Activated naive CD4-positive, alpha-beta T cell treated with Interleukin-2 at 50 U/mL for 16 hours (primary cell): ENCODE results near the gene BCL2A1.
A peak's percentile ranks its signal among the peaks of the same experiment; 100 is the strongest.
"Not testable (repeated sequence)": the region's sequence is repeated elsewhere in the genome, so short reads cannot be mapped to it uniquely, and the experiment has no call there.

Experiments
- DNase-seq: peaks from one replicate; pipeline ENCODE4 v3.0.0-alpha.2; 2020

Gene BCL2A1

GRCh38 chr15:79956354-79956939, 14.5 kb downstream of the BCL2A1 start:
- DNase-seq = no peak

GRCh38 chr15:79954661-79955060, 16.3 kb downstream of the BCL2A1 start:
- DNase-seq = no peak

GRCh38 chr15:79953951-79954444, 17.0 kb downstream of the BCL2A1 start:
- DNase-seq = no peak

- no peak for DNase-seq
Observed at GRCh38 chr15:79952329-79952728, 18.7 kb downstream of the BCL2A1 start.

GRCh38 chr15:79950247-79950646, 20.7 kb downstream of the BCL2A1 start:
- no peak for DNase-seq

GRCh38 chr15:79948761-79949160, 22.2 kb downstream of the BCL2A1 start:
- no peak for DNase-seq

GRCh38 chr15:79948095-79948695, 22.8 kb downstream of the BCL2A1 start:
- no peak for DNase-seq

- no peak for DNase-seq
Observed at GRCh38 chr15:79947009-79947408, 24.0 kb downstream of the BCL2A1 start.

- no peak for DNase-seq
Observed at GRCh38 chr15:79944622-79945021, 26.4 kb downstream of the BCL2A1 start.

GRCh38 chr15:79943820-79944219, 27.2 kb downstream of the BCL2A1 start:
- no peak for DNase-seq

- no peak for DNase-seq
Observed at GRCh38 chr15:79942741-79943481, 28.1 kb downstream of the BCL2A1 start.

- no peak for DNase-seq
Observed at GRCh38 chr15:79939399-79939798, 31.6 kb downstream of the BCL2A1 start.

- no peak for DNase-seq
Observed at GRCh38 chr15:79938143-79938542, 32.9 kb downstream of the BCL2A1 start.

- DNase-seq = not testable (repeated sequence)
Observed at GRCh38 chr15:79935556-79936201, 35.3 kb downstream of the BCL2A1 start.

- no peak for DNase-seq
Observed at GRCh38 chr15:79933231-79933630, 37.8 kb downstream of the BCL2A1 start.

GRCh38 chr15:79932447-79932846, 38.5 kb downstream of the BCL2A1 start:
- no peak for DNase-seq

- DNase-seq = no peak
Observed at GRCh38 chr15:79930516-79930915, 40.5 kb downstream of the BCL2A1 start.

- DNase-seq = no peak
Observed at GRCh38 chr15:79929412-79929811, 41.6 kb downstream of the BCL2A1 start.

GRCh38 chr15:79926116-79926515, 44.9 kb downstream of the BCL2A1 start:
- DNase-seq = not testable (repeated sequence)

- DNase-seq = no peak
Observed at GRCh38 chr15:79924379-79924778, 46.6 kb downstream of the BCL2A1 start.

- peak; percentile 99 for DNase-seq
Observed at GRCh38 chr15:79923515-79924169, 47.4 kb downstream of the BCL2A1 start.

GRCh38 chr15:79923079-79923514, 47.9 kb downstream of the BCL2A1 start:
- peak; percentile 75 for DNase-seq

GRCh38 chr15:79922512-79923078, 48.4 kb downstream of the BCL2A1 start:
- DNase-seq = no peak
